ENCODE results near the gene ZDHHC7.

The ZDHHC7 gene

DNA sequence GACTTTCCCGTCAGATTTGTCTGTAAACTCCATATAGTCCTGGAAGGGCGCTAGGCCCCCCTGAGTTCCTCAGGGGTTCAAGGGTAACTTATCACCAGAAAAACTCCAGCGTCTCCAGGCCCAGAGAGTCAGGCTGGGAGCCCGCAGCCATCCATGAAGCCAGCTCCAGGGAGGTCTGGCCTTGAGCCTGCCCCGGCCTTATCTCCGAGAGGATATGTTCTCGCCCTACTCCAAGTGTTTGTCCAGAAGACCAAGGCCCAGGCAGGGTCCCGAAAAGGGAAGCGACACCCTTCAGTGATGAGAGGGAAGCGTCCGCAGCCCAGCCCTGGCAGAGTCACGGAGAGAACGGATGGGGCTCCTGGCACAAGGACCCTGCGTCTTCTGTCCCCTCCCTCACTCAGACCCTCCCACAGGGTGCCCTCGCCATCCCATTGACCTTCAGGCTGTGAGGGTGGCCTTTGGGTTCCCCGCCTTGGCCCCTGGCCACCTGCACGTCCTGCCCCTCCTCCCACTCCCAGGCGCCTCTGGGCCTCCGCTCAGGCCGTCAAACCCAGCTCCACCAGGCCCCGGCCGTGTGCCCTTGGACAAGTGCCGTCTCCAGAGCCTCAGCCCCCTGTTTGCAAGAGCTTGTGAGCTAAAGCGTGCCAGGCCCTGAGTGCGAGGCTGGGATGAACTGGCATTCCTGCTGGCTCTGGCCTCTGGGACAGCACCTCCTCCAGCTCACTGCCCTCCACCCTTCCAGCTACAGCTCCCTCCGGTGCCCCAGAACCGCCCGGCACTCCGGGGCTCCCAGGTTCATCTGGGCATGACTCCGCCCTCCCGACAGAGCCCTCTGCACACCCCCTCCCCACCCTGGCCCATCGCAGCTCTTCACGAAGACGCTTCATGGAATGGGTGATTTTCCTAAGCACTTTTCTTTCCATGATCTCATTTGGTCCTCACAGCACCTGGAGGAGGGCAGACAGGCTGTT is 83.4 kb downstream of the ZDHHC7 start:
- Histone ChIP-seq H3K9me3 (ENCODE audit: control insufficient read depth, insufficient read depth, low read length) (no peaks in the 10 kb centered on the region), H3K27me3 (ENCODE audit: control insufficient read depth, insufficient read depth, low read length) (no peaks in the 10 kb centered on the region), H3K4me3 (ENCODE audit: low read length) (no peak overlapping the region), H3K27ac (ENCODE audit: low read length) (no peak overlapping the region), H3K36me3 (ENCODE audit: control insufficient read depth, insufficient read depth, low read length) (no peaks in the 10 kb centered on the region), H3K4me1 (ENCODE audit: control insufficient read depth, insufficient read depth, low read length) (no peaks in the 10 kb centered on the region)
- no peak for DNase-seq (ENCODE audit: low read depth, low spot score)
- WGBS (ENCODE audit: insufficient coverage, insufficient read length): no CpG with 5 or more reads among the region's 34 CpGs

GRCh38 chr16:84926462-84926861 is 84.9 kb downstream of the ZDHHC7 start:
- H3K9me3 ChIP-seq (ENCODE audit: control insufficient read depth, insufficient read depth, low read length): no peaks in the 10 kb centered on the region
- no peak overlapping the region for H3K4me3 ChIP-seq (ENCODE audit: low read length)
- no peaks in the 10 kb centered on the region for H3K36me3 ChIP-seq (ENCODE audit: control insufficient read depth, insufficient read depth, low read length)
- H3K27ac ChIP-seq (ENCODE audit: low read length): no peak overlapping the region
- no peak for DNase-seq (ENCODE audit: low read depth, low spot score)
- no CpG with 5 or more reads among the region's 7 CpGs for WGBS (ENCODE audit: insufficient coverage, insufficient read length)
- H3K27me3 ChIP-seq (ENCODE audit: control insufficient read depth, insufficient read depth, low read length): no peaks in the 10 kb centered on the region
- H3K4me1 ChIP-seq (ENCODE audit: control insufficient read depth, insufficient read depth, low read length): no peaks in the 10 kb centered on the region

- Histone ChIP-seq H3K4me3 (ENCODE audit: low read length) (no peak overlapping the region), H3K9me3 (ENCODE audit: control insufficient read depth, insufficient read depth, low read length) (no peaks in the 10 kb centered on the region), H3K4me1 (ENCODE audit: control insufficient read depth, insufficient read depth, low read length) (no peaks in the 10 kb centered on the region), H3K27ac (ENCODE audit: low read length) (no peak overlapping the region), H3K36me3 (ENCODE audit: control insufficient read depth, insufficient read depth, low read length) (no peaks in the 10 kb centered on the region), H3K27me3 (ENCODE audit: control insufficient read depth, insufficient read depth, low read length) (no peaks in the 10 kb centered on the region)
- no peak for DNase-seq (ENCODE audit: low read depth, low spot score)
- WGBS (ENCODE audit: insufficient coverage, insufficient read length): no CpG with 5 or more reads among the region's 19 CpGs
Observed at GRCh38 chr16:84925773-84926372, 85.5 kb downstream of the ZDHHC7 start.

GRCh38 chr16:84925092-84925772 is 86.1 kb downstream of the ZDHHC7 start:
- no peak overlapping the region for H3K4me3 ChIP-seq (ENCODE audit: low read length)
- H3K27ac ChIP-seq (ENCODE audit: low read length): no peak overlapping the region
- peak; percentile 55 for DNase-seq (ENCODE audit: low read depth, low spot score)
- WGBS (ENCODE audit: insufficient coverage, insufficient read length): no CpG with 5 or more reads among the region's 11 CpGs
- H3K36me3 ChIP-seq (ENCODE audit: control insufficient read depth, insufficient read depth, low read length): no peaks in the 10 kb centered on the region
- no peaks in the 10 kb centered on the region for H3K27me3 ChIP-seq (ENCODE audit: control insufficient read depth, insufficient read depth, low read length)
- H3K4me1 ChIP-seq (ENCODE audit: control insufficient read depth, insufficient read depth, low read length): no peaks in the 10 kb centered on the region
- no peaks in the 10 kb centered on the region for H3K9me3 ChIP-seq (ENCODE audit: control insufficient read depth, insufficient read depth, low read length)

GRCh38 chr16:84924331-84925091 is 86.8 kb downstream of the ZDHHC7 start:
- no CpG with 5 or more reads among the region's 23 CpGs for WGBS (ENCODE audit: insufficient coverage, insufficient read length)
- no peak for DNase-seq (ENCODE audit: low read depth, low spot score)

More at GRCh38 chr16:84924331-84925091, 86.8 kb downstream of the ZDHHC7 start:
- H3K9me3 ChIP-seq (ENCODE audit: control insufficient read depth, insufficient read depth, low read length): no peaks in the 10 kb centered on the region
- no peak overlapping the region for H3K27ac ChIP-seq (ENCODE audit: low read length)
- no peaks in the 10 kb centered on the region for H3K36me3 ChIP-seq (ENCODE audit: control insufficient read depth, insufficient read depth, low read length)
- H3K4me3 ChIP-seq (ENCODE audit: low read length): no peak overlapping the region
- H3K27me3 ChIP-seq (ENCODE audit: control insufficient read depth, insufficient read depth, low read length): no peaks in the 10 kb centered on the region
- no peaks in the 10 kb centered on the region for H3K4me1 ChIP-seq (ENCODE audit: control insufficient read depth, insufficient read depth, low read length)
